Measurements from ENCODE around the gene SMIM3. TPM values are rescaled to one million over a fixed set of nuclear protein-coding genes. Genes with fewer than 3 reads are reported as not detected.
A peak's percentile ranks its signal among the peaks of the same experiment; 100 is the strongest.

Gene SMIM3
- total RNA-seq, 1 experiment from 2014 or later, result 14.5 TPM

GRCh38 chr5:150801117-150801927, 22.8 kb downstream of the SMIM3 start:
- no peak overlapping the region for H3K27ac ChIP-seq (ENCODE audit: low read depth, low read length, poor library complexity, severe bottlenecking)
- peak; percentile 59 for TF ChIP-seq CTCF (conservative IDR thresholded peaks at IDR 0.05; ENCODE audit: low read depth, low read length)
- no peak for TF ChIP-seq EZH2 (IDR thresholded peaks at IDR 0.05; ENCODE audit: borderline replicate concordance, low read depth, low read length, poor library complexity, severe bottlenecking)
- peak; percentile 83 for DNase-seq (ENCODE audit: low spot score)
- no peaks in the 10 kb centered on the region for H3K4me1 ChIP-seq (ENCODE audit: insufficient read depth, low read length, poor library complexity, severe bottlenecking)
- no TSS peak for BruUV-seq (replicated peaks)
- H3K9me3 ChIP-seq (ENCODE audit: low read depth, low read length, poor library complexity, severe bottlenecking), result no peaks in the 10 kb centered on the region
- H3K27me3 ChIP-seq (replicated peaks; ENCODE audit: insufficient read depth, low read depth, low read length, poor library complexity), result no peaks in the 10 kb centered on the region
- peak overlapping the region; percentile 42 for H3K4me3 ChIP-seq (ENCODE audit: low read depth, low read length, poor library complexity, severe bottlenecking)
- intact Hi-C loops (cut with micrococcal nuclease; ENCODE audit: unreplicated experiment), result loop anchor here (2.0 to 5.0 kb wide), 2 partner anchors 239 to 363 kb away; no protein-coding TSS in a partner anchor
- POLR2A ChIA-PET (ENCODE audit: low non-redundant PET), result no interaction called here
- H3K36me3 ChIP-seq (ENCODE audit: insufficient read depth, low read length, poor library complexity, severe bottlenecking), result no peaks in the 10 kb centered on the region
- CTCF ChIA-PET, result interaction anchor here (0.6 to 2.0 kb wide), 7 partner anchors 12 to 373 kb away, joined by 3 to 20 read pairs (median 4); partner anchors contain the start of genes DCTN4, IRGM and RBM22

- no peak for DNase-seq (ENCODE audit: low spot score)
- H3K27me3 ChIP-seq (replicated peaks; ENCODE audit: insufficient read depth, low read depth, low read length, poor library complexity), result no peaks in the 10 kb centered on the region
- H3K27ac ChIP-seq (ENCODE audit: low read depth, low read length, poor library complexity, severe bottlenecking), result no peak overlapping the region
- no TSS peak for BruUV-seq (replicated peaks)
- no peaks in the 10 kb centered on the region for H3K4me1 ChIP-seq (ENCODE audit: insufficient read depth, low read length, poor library complexity, severe bottlenecking)
- CTCF ChIA-PET, result interaction anchor here (0.7 kb wide), 1 partner anchor 279 kb away, joined by 9 read pairs; no protein-coding TSS in a partner anchor
- no peaks in the 10 kb centered on the region for H3K36me3 ChIP-seq (ENCODE audit: insufficient read depth, low read length, poor library complexity, severe bottlenecking)
- no peak overlapping the region for H3K4me3 ChIP-seq (ENCODE audit: low read depth, low read length, poor library complexity, severe bottlenecking)
- intact Hi-C loops (cut with micrococcal nuclease; ENCODE audit: unreplicated experiment), result loop anchor here (5.0 kb wide), 1 partner anchor 242 kb away; no protein-coding TSS in a partner anchor
- H3K9me3 ChIP-seq (ENCODE audit: low read depth, low read length, poor library complexity, severe bottlenecking), result no peaks in the 10 kb centered on the region
- POLR2A ChIA-PET (ENCODE audit: low non-redundant PET), result no interaction called here
- no peak for TF ChIP-seq CTCF (conservative IDR thresholded peaks at IDR 0.05; ENCODE audit: low read depth, low read length)
- TF ChIP-seq EZH2 (IDR thresholded peaks at IDR 0.05; ENCODE audit: borderline replicate concordance, low read depth, low read length, poor library complexity, severe bottlenecking), result no peak
These were observed 25.8 kb downstream of the SMIM3 start for GRCh38 chr5:150804388-150804787.

GRCh38 chr5:150809363-150809762, 30.8 kb downstream of the SMIM3 start:
- H3K4me3 ChIP-seq (ENCODE audit: low read depth, low read length, poor library complexity, severe bottlenecking), result no peak overlapping the region
- no peak for DNase-seq (ENCODE audit: low spot score)
- no peaks in the 10 kb centered on the region for H3K9me3 ChIP-seq (ENCODE audit: low read depth, low read length, poor library complexity, severe bottlenecking)
- H3K27ac ChIP-seq (ENCODE audit: low read depth, low read length, poor library complexity, severe bottlenecking), result no peak overlapping the region
- intact Hi-C loops (cut with micrococcal nuclease; ENCODE audit: unreplicated experiment), result no loop called here
- TF ChIP-seq CTCF (conservative IDR thresholded peaks at IDR 0.05; ENCODE audit: low read depth, low read length) (no peak), EZH2 (IDR thresholded peaks at IDR 0.05; ENCODE audit: borderline replicate concordance, low read depth, low read length, poor library complexity, severe bottlenecking) (no peak)
- no peaks in the 10 kb centered on the region for H3K27me3 ChIP-seq (replicated peaks; ENCODE audit: insufficient read depth, low read depth, low read length, poor library complexity)
- ChIA-PET POLR2A (ENCODE audit: low non-redundant PET) (no interaction called here), CTCF (interaction anchor here (0.6 kb wide), 1 partner anchor 354 kb away, joined by 3 read pairs; no protein-coding TSS in a partner anchor)
- BruUV-seq (replicated peaks), result no TSS peak
- H3K4me1 ChIP-seq (ENCODE audit: insufficient read depth, low read length, poor library complexity, severe bottlenecking), result no peaks in the 10 kb centered on the region
- no peaks in the 10 kb centered on the region for H3K36me3 ChIP-seq (ENCODE audit: insufficient read depth, low read length, poor library complexity, severe bottlenecking)
